NCI-H128 (cell line): ENCODE results near the gene KRT28.
"Not testable (repeated sequence)": the region's sequence is repeated elsewhere in the genome, so short reads cannot be mapped to it uniquely, and the experiment has no call there.

ENCODE experiments used
- DNase-seq: peaks from one replicate; lab custom pipeline; 2025; ENCODE audit not compliant: unreplicated experiment; lab: John Stamatoyannopoulos, UW

The KRT28 gene

DNA sequence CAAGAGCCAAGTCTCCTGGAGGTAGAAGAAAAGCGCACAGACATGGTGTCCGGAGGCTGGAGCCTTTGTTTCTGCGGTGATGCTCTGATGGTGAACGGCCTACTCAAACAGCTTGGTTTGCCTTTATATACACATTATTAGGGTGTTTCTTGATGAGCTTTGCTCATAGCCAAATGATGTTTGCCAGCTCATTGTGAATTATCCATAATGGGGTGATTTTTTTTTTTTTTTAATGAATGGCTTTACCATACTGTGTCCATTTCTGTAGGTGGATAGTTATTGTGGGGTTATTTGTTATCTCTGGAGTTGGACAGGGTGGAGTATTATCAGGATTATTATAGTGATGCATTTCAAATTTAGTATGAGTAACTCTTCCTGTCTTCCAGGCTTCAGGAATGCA is 17.3 kb downstream of the KRT28 start, which contains the start of gene KRT27:
TSS of gene KRT27 (minus strand) at position 101 of the 400 bp plus-strand sequence. CDS start at position 44, 57 bp downstream.
- DNase-seq, result no peak

DNA sequence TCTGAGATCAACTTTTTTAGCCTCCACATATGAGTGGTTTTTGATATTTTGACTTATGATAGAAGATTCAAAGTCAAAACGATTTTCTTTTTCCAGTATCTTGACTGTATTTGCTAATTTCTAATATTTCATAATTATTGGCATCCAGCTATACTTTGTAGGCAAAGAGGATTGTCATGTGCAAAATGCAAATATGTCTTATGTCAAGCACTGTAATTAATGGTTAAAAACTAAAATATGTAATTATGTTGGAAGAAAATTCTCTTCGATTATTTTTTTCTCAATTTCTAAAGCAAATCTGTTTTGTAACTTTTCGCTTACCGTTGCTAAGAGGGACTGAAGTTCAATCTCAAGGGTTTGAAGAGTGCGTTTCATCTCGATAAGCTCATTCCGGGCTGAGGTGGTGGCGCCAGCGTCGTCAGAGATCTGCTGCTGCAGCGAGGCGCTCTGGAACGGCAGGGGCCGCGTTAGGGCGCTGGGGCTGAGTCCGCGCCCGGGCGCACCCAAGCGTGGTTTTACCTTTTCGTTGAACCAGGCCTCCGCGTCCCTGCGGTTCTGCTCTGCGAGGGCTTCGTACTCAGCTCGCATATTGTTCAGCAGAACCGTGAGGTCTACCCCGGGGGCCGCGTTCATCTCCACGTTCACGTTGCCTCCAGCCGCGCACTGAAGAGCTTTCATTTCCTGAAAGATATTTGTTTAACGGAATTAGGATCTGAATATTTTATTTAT is 20.4 kb downstream of the KRT28 start:
- no peak for DNase-seq

DNA sequence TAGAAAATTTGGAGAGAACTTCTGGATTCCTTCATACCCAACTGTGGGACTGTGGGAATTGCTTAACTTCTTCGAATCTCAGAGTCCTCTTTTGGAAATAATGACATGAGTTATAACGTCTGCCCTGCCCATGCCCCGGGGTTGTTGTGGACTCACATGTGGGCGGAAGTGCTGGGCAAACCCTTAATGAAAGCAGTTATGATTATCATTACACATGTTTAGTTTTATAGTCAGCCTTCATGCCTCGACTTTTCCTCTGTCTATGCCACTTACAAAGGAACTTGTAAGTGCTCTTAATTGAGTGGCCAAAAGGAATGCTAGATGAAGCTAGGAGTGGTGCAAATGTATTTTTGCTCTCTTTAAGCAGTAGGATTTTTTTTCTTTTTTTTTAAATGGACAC is 21.3 kb downstream of the KRT28 start:
- DNase-seq, result no peak

DNA sequence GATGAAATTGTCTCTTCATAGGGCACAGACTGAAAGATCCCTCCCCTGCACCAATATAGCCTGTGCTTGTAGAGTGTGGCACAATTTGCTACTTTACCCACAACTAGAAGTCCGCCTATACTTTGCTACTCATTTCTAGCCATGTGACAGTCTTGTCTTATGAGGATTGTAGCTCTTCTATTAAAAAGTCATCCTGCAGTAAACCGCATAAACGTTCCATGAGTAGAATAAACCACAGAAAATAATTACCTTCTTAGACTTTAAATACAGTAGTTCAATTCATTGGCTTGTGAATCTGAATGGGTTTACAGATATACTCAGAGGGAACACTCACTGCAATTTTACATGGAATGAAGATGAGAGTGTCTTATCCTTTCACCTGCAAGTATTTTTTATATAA is 21.8 kb downstream of the KRT28 start:
- DNase-seq, result no peak

DNA sequence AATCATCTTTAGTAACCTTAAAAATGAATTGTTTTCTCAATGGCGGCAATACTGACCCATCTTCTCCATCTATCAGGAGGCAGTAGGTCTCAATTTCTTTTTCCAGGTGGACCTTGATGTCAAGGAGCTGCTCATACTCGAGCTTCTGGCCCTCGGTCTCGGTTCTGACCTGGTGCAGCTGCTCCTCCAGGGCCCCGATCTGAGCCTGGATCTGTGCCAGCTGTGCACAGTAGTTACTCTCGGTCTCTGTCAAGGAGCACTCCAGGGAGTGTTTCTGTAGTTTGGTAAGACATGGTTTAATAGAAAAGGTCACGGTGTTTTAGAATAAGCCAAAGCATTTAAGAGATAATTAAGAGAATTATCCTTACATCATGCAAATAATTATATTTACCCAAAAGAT is 22.3 kb downstream of the KRT28 start:
- DNase-seq, result no peak

DNA sequence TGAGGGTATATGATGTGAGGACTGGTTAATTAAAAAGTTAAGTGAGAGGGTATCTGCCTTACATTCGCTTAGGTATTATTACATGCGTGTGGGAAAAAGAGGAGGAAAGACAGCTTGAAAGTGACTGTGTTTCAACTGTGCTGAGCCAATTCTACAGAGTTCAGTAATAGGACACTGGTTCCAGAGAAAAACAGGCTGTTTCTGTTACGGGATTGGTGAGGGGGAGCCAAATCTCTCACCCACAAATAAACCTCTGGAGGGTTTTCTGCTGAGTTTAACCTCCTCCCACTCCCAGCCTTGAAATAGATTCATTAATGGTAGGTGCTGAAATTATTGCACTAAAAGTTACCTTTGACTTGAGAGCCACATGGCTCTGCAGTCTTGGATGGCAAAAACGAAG is 23.8 kb downstream of the KRT28 start:
- no peak for DNase-seq

DNA sequence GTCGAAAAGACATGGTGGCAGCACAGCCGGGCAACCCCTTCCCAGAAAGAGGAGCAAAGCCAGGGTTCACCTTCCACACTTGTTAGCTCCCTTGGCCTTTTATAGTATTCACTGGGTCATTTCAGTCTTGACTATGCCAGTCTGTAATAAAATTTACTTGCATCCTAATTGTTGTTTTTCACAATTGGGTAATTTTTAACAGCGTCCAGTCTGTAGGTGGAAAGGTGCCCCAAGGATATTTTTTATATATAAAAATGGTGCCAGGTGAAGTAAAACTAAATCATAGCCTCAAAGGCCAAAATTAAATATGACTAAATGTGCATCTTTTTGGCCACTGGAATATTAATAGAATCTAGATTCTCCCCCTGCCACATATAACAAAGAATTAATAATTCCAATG is 27.7 kb downstream of the KRT28 start, which contains the start of gene KRT26:
TSS of gene KRT26 (minus strand) at position 101 of the 400 bp plus-strand sequence. CDS start at position 13, 88 bp downstream.
- DNase-seq, result no peak

DNA sequence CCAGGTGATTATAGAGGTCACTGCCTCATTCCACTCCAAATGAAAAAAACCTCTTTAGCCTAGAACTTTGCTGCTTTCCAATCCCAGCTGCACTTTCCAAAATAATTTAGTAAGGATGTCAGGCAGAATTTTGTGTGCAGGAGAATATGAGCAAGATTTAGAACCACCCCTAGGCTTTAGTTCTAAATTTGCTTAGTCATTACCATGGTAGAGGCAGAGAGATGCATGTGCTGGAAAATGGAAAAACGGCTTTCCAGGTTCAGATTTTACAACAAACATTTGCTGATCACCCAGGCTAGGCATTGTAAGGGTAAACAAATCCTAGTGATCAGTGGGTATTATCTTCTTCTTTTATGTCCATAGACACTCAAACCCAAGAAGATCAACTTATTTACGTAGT is 34.1 kb downstream of the KRT28 start:
- DNase-seq, result no peak

DNA sequence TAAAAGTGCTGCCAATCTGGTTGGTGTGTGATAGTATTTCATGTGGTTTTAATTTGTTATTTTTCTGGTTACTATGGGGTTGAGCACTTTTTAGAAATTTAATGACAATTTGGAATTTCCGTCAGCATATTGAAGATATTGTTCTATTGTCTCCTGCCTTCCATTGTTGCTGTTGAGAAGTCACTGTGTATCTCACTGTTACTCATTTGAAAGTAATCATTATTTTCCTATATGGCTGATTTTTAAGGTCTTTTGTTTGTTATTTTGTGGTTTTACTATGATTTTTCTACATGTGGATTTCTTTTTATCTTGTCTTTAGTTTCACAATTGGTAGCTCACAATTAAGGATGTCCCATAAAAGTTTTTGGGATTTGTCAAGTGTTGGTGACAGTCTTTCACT is 36.0 kb downstream of the KRT28 start:
- DNase-seq, result no peak

DNA sequence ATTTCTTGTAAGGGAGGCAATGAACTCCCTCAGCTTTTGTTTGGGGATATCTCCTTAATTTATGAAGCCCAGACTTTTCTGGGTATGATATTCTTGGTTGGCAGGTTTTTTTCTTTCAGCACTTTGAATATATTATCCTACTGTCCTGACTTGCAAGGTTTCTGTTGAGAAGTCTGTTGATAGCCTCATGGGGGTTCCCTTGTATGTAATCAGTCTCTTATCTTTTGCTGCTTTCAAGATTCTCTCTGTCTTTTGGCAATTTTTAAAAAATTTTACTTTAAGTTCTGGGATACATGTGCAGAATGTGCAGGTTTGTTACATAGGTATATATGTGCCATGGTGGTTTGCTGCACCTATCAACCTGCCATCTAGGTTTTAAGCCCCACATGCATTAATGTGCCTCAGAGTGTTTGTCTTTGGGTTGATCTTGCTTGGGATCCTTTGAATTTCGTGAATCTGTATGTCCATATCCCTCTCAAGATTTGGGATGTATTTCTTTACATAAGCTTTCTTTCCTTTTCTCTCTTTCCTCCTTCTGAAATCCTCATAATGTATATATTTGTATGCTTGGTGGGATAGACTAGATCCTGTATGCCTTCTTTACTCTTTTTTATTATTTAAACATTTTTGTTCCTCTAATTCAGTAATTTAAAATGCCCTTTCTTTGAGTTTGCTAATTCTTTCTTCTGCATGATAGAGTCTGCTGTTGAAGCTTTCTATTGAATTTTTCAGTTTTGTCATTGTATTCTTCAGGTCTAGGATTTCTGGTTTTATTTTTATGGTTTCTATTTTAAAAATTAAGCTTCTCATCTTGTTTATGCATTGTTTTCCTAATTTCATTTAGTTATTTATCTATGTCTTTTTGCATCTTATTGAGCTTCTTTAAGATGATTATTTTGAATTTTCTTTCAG is 39.4 kb downstream of the KRT28 start:
- no peak for DNase-seq

DNA sequence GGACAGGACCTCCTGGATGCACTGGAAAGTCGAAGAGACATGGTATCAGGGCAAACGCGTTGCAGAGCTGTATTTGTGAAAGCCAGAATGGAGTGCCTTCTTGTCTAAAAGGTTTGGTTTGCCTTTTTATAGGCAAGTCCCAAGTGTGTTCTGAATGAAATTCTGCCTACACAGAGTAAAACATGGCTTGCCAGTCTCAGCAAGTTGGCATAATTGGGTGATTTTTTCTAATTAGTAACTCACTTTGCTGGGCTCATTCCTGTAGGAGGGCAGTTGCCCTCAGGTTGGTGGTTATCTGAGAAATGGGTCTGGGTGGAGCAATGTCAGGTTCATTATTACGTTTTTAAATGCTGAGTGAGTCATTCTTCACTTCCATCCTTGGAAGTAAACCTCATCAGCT is 44.5 kb downstream of the KRT28 start, which contains the start of gene KRT25:
TSS of gene KRT25 (minus strand) at position 101 of the 400 bp plus-strand sequence. CDS start at position 41, 60 bp downstream.
- DNase-seq, result no peak

DNA sequence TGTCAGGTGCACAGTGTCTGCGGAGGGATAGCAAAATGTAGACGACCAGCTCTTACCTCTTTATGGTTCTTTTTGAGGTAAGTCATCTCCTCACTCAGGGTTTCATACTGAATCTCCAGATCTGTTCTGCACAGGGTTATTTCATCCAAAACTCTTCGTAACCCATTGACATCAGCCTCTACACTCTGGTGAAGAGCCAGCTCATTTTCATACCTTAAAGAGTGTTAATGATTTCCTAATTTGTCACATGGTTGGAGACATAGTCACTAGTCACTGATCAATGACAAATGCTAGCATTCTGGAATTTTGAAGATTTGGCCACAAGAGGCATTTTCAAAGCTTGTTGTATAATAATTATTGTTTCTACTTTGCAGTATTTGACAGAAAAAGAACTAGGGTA is 46.0 kb downstream of the KRT28 start:
- no peak for DNase-seq

DNA sequence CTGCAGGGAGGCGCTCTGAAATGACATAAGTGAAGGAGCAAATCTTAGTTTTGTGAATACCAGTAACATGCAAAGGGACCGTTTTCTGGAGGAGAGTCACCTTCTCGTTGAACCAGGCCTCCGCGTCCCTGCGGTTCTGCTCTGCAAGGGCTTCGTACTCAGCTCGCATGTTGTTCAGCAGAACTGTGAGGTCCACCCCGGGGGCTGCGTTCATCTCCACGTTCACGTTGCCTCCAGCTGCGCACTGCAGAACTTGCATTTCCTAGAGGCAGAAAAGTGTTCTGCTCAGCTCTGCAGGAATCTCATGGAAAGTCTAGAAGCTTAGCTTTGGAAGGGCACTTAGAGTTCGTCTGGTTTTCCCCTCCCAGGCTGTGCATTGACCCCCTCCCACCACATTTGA is 48.7 kb downstream of the KRT28 start:
- DNase-seq, result no peak

DNA sequence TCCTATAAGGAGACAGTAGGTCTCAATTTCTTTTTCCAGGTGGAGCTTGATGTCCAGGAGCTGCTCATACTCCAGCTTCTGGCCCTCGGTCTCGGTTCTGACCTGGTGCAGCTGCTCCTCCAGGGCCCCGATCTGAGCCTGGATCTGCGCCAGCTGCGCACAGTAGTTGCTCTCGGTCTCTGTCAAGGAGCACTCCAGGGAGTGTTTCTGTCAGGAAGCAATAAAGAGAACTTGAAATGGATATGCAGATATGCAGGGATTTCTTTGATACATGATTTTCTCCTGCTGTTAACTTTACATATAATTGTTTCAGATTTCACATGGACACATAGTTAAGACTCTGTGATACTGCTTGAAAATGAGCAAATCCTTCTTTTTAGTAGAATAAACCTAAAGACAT is 49.4 kb downstream of the KRT28 start:
- no peak for DNase-seq

DNA sequence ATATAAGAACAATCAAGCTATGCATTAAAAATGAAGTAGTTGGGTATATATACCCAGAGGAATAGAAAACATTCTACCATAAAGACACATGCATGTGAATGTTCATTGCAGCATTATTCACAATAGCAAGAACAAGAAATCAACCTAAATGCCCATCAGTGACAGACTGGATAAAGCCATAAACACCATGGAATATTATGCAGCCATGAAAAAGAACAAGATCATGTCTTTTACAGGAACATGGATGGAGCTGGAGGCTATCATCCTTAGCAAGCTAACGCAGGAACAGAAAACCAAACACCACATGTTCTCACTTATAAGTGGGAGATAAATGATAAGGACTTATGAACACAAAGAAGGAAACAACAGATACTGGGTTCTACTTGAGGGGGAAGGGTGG is 51.1 kb downstream of the KRT28 start:
- DNase-seq, result not testable (repeated sequence)
